Activated naive CD4-positive, alpha-beta T cell treated with anti-CD3 and anti-CD28 coated beads, Interleukin-2, amount 50 U/mL, for 24 hours (primary cell): ENCODE results near the gene CPLX1.

ENCODE experiments used
- H3K27ac Mint-ChIP-seq: one replicate; pipeline ENCODE4 v1.8.0; 2021; ENCODE audit warnings: mild to moderate bottlenecking, mixed read lengths
- H3K27me3 Mint-ChIP-seq: one replicate; pipeline ENCODE4 v1.8.0; 2021; ENCODE audit warnings: mixed read lengths
- H3K36me3 Mint-ChIP-seq: one replicate; pipeline ENCODE4 v1.8.0; 2021; ENCODE audit warnings: mixed read lengths
- H3K4me1 Mint-ChIP-seq: one replicate; pipeline ENCODE4 v1.8.0; 2021; ENCODE audit warnings: mixed read lengths
- H3K4me3 Mint-ChIP-seq: one replicate; pipeline ENCODE4 v1.8.0; 2021; ENCODE audit warnings: mild to moderate bottlenecking, mixed read lengths
- H3K9me3 Mint-ChIP-seq: one replicate; pipeline ENCODE4 v1.8.0; 2021; ENCODE audit warnings: mixed read lengths

The CPLX1 gene

GRCh38 chr4:845233-845835, 19.4 kb upstream of the CPLX1 start:
- Mint-ChIP-seq H3K4me3 (no peak overlapping the region), H3K9me3 (peaks cover under 1% of the 10 kb centered on the region), H3K27ac (no peak overlapping the region)

GRCh38 chr4:844752-845232, 18.9 kb upstream of the CPLX1 start:
- Mint-ChIP-seq H3K9me3 (peaks cover 5% of the 10 kb centered on the region), H3K27me3 (no peaks in the 10 kb centered on the region), H3K27ac (no peak overlapping the region), H3K36me3 (peaks cover 17% of the 10 kb centered on the region), H3K4me3 (no peak overlapping the region), H3K4me1 (no peaks in the 10 kb centered on the region)

More at GRCh38 chr4:845233-845835, 19.4 kb upstream of the CPLX1 start:
- Mint-ChIP-seq H3K27me3 (no peaks in the 10 kb centered on the region), H3K4me1 (no peaks in the 10 kb centered on the region), H3K36me3 (peaks cover 13% of the 10 kb centered on the region)

GRCh38 chr4:839675-840443, 13.9 kb upstream of the CPLX1 start:
- peaks cover 10% of the 10 kb centered on the region for H3K9me3 Mint-ChIP-seq
- no peaks in the 10 kb centered on the region for H3K4me1 Mint-ChIP-seq
- no peak overlapping the region for H3K4me3 Mint-ChIP-seq
- H3K36me3 Mint-ChIP-seq, result peaks cover 16% of the 10 kb centered on the region
- H3K27me3 Mint-ChIP-seq, result no peaks in the 10 kb centered on the region
- no peak overlapping the region for H3K27ac Mint-ChIP-seq

GRCh38 chr4:837772-838171, 11.8 kb upstream of the CPLX1 start:
- Mint-ChIP-seq H3K9me3 (peaks cover 10% of the 10 kb centered on the region), H3K27me3 (no peaks in the 10 kb centered on the region), H3K4me3 (no peak overlapping the region), H3K27ac (no peak overlapping the region), H3K36me3 (peaks cover 12% of the 10 kb centered on the region), H3K4me1 (peaks cover 4% of the 10 kb centered on the region)

GRCh38 chr4:836750-837301, 10.9 kb upstream of the CPLX1 start:
- Mint-ChIP-seq H3K27me3 (no peaks in the 10 kb centered on the region), H3K9me3 (peaks cover 10% of the 10 kb centered on the region), H3K27ac (no peak overlapping the region), H3K36me3 (peaks cover 10% of the 10 kb centered on the region), H3K4me1 (peaks cover 4% of the 10 kb centered on the region), H3K4me3 (no peak overlapping the region)

- H3K4me1 Mint-ChIP-seq, result peaks cover 4% of the 10 kb centered on the region
- H3K27ac Mint-ChIP-seq, result no peak overlapping the region
- peaks cover 10% of the 10 kb centered on the region for H3K9me3 Mint-ChIP-seq
- H3K36me3 Mint-ChIP-seq, result peaks cover 8% of the 10 kb centered on the region
- H3K27me3 Mint-ChIP-seq, result no peaks in the 10 kb centered on the region
- H3K4me3 Mint-ChIP-seq, result no peak overlapping the region
Observed at GRCh38 chr4:836003-836511, 10.1 kb upstream of the CPLX1 start.

- Mint-ChIP-seq H3K9me3 (peaks cover 10% of the 10 kb centered on the region), H3K27me3 (no peaks in the 10 kb centered on the region), H3K36me3 (peaks cover 4% of the 10 kb centered on the region), H3K4me3 (no peak overlapping the region), H3K27ac (no peak overlapping the region), H3K4me1 (peaks cover 4% of the 10 kb centered on the region)
Observed at GRCh38 chr4:835148-836002, 9.4 kb upstream of the CPLX1 start.

- no peak overlapping the region for H3K4me3 Mint-ChIP-seq
- H3K4me1 Mint-ChIP-seq, result peaks cover 4% of the 10 kb centered on the region
- H3K27me3 Mint-ChIP-seq, result no peaks in the 10 kb centered on the region
- no peak overlapping the region for H3K27ac Mint-ChIP-seq
- H3K9me3 Mint-ChIP-seq, result peaks cover 2% of the 10 kb centered on the region
- no peaks in the 10 kb centered on the region for H3K36me3 Mint-ChIP-seq
Observed at GRCh38 chr4:834368-835147, 8.6 kb upstream of the CPLX1 start.

- H3K4me3 Mint-ChIP-seq, result no peak overlapping the region
- H3K36me3 Mint-ChIP-seq, result no peaks in the 10 kb centered on the region
- peaks cover 4% of the 10 kb centered on the region for H3K4me1 Mint-ChIP-seq
- H3K27me3 Mint-ChIP-seq, result peaks cover 3% of the 10 kb centered on the region
- no peaks in the 10 kb centered on the region for H3K9me3 Mint-ChIP-seq
- H3K27ac Mint-ChIP-seq, result no peak overlapping the region
Observed at GRCh38 chr4:833731-834367, 7.9 kb upstream of the CPLX1 start.

- H3K27me3 Mint-ChIP-seq, result peaks cover 8% of the 10 kb centered on the region
- H3K4me3 Mint-ChIP-seq, result no peak overlapping the region
- H3K4me1 Mint-ChIP-seq, result peaks cover 6% of the 10 kb centered on the region
- no peak overlapping the region for H3K27ac Mint-ChIP-seq
- H3K9me3 Mint-ChIP-seq, result no peaks in the 10 kb centered on the region
- no peaks in the 10 kb centered on the region for H3K36me3 Mint-ChIP-seq
Observed at GRCh38 chr4:833156-833555, 7.2 kb upstream of the CPLX1 start.

GRCh38 chr4:832536-832935, 6.6 kb upstream of the CPLX1 start:
- H3K27ac Mint-ChIP-seq, result no peak overlapping the region
- H3K27me3 Mint-ChIP-seq, result peaks cover 12% of the 10 kb centered on the region
- no peak overlapping the region for H3K4me3 Mint-ChIP-seq
- no peaks in the 10 kb centered on the region for H3K36me3 Mint-ChIP-seq
- H3K4me1 Mint-ChIP-seq, result peaks cover 9% of the 10 kb centered on the region
- no peaks in the 10 kb centered on the region for H3K9me3 Mint-ChIP-seq

- no peak overlapping the region for H3K4me3 Mint-ChIP-seq
- H3K27me3 Mint-ChIP-seq, result peaks cover 14% of the 10 kb centered on the region
- no peaks in the 10 kb centered on the region for H3K9me3 Mint-ChIP-seq
- no peaks in the 10 kb centered on the region for H3K36me3 Mint-ChIP-seq
- peaks cover 9% of the 10 kb centered on the region for H3K4me1 Mint-ChIP-seq
- H3K27ac Mint-ChIP-seq, result no peak overlapping the region
Observed at GRCh38 chr4:832108-832507, 6.2 kb upstream of the CPLX1 start.

GRCh38 chr4:831483-831805, 5.5 kb upstream of the CPLX1 start:
- no peaks in the 10 kb centered on the region for H3K36me3 Mint-ChIP-seq
- H3K27ac Mint-ChIP-seq, result no peak overlapping the region
- H3K4me1 Mint-ChIP-seq, result peaks cover 9% of the 10 kb centered on the region
- H3K9me3 Mint-ChIP-seq, result no peaks in the 10 kb centered on the region
- peaks cover 14% of the 10 kb centered on the region for H3K27me3 Mint-ChIP-seq
- no peak overlapping the region for H3K4me3 Mint-ChIP-seq

GRCh38 chr4:830601-831482, 4.9 kb upstream of the CPLX1 start:
- no peak overlapping the region for H3K4me3 Mint-ChIP-seq
- H3K27me3 Mint-ChIP-seq, result peaks cover 14% of the 10 kb centered on the region
- H3K27ac Mint-ChIP-seq, result no peak overlapping the region
- no peaks in the 10 kb centered on the region for H3K9me3 Mint-ChIP-seq
- H3K36me3 Mint-ChIP-seq, result no peaks in the 10 kb centered on the region
- peaks cover 9% of the 10 kb centered on the region for H3K4me1 Mint-ChIP-seq
